K562 (cell line): ENCODE results near the gene ZBTB20. TPM values are rescaled to one million over a fixed set of nuclear protein-coding genes. Genes with fewer than 3 reads are reported as not detected.

Experiments used
- ATAC-seq: fragments of 200-7000 bp; cut with Tn5 transposase; 3 replicates; pipeline ENCODE4 v1.9.1; 2020; ENCODE audit warnings: moderate library complexity
- BruUV-seq: library from RNA; stranded (reverse); fragments of 400-500 nt; replicated peaks from 2 replicates; lab custom pipeline; 2021; lab: Mats Ljungman, UMichigan
- CTCF ChIA-PET: fragments of 300-600 bp; formaldehyde crosslinking; extraction: SDS; loops from one replicate; lab custom pipeline; 2021; ENCODE audit warnings: low intra/inter-chr PET ratio; lab: Yijun Ruan, JAX
- POLR2A ChIA-PET: fragments of 300-600, 350-650 bp; sonication (Branson Sonifier 250); formaldehyde crosslinking; extraction: SDS; loops from one replicate; lab custom pipeline; 2021; ENCODE audit warnings: antibody characterized with exemption, inconsistent platforms; lab: Yijun Ruan, JAX
- DNase-seq, 4 experiments: peaks; one replicate each; pipeline versions ENCODE4 v3.0.0 to v3.0.0-alpha.2; 2011 to 2018; ENCODE audit warnings: low spot score in 3 of 4, mixed read lengths in 3 of 4; ENCODE audit errors: extremely low read depth in 1 of 4
- FAIRE-seq: peaks from 2 replicates; lab custom pipeline; 2011; peaks lifted over from hg19 to GRCh38; lab: Jason Lieb, UNC
- H2AFZ ChIP-seq: 2 replicates; pipeline ENCODE4 v1.6.0; 2011; ENCODE audit warnings: low read depth, low read length, control low read depth, inconsistent platforms
- H3K27ac ChIP-seq: fragments of 200-600 bp; 3 replicates; pipeline ENCODE4 v1.8.0; 2011; ENCODE audit warnings: low read depth, mild to moderate bottlenecking, control low read depth, inconsistent platforms, low read length, moderate library complexity, mixed read lengths; ENCODE audit errors: extremely low read depth
- H3K27me3 ChIP-seq, 2 experiments: fragments of 300-600 bp in 1 of 2; 2 replicates in 1 of 2; 3 replicates in 1 of 2; pipeline versions ENCODE4 v1.6.0 to v1.8.0; 2011; ENCODE audit warnings: inconsistent platforms in 2 of 2, low read length in 2 of 2, mild to moderate bottlenecking in 1 of 2, mixed read lengths in 1 of 2, moderate library complexity in 1 of 2; ENCODE audit not compliant: control insufficient read depth in 2 of 2, insufficient read depth in 2 of 2
- H3K36me3 ChIP-seq: fragments of 300-600 bp; 3 replicates; pipeline ENCODE4 v1.8.0; 2011; ENCODE audit warnings: mild to moderate bottlenecking, low read length, inconsistent platforms; ENCODE audit not compliant: control insufficient read depth, insufficient read depth
- H3K4me1 ChIP-seq, 2 experiments: fragments of 200-600 bp in 1 of 2; replicated peaks in 1 of 2; 2 replicates in 1 of 2; 3 replicates in 1 of 2; pipeline versions ENCODE4 v1.5.1 to v1.8.0; 2011; ENCODE audit warnings: inconsistent platforms in 2 of 2, low read length in 2 of 2, mild to moderate bottlenecking in 1 of 2, mixed read lengths in 1 of 2, moderate library complexity in 1 of 2; ENCODE audit not compliant: control insufficient read depth in 2 of 2, insufficient read depth in 2 of 2
- H3K4me2 ChIP-seq: 2 replicates; pipeline ENCODE4 v1.6.1; 2011; ENCODE audit warnings: low read length, control low read depth, inconsistent platforms, mixed read lengths; ENCODE audit not compliant: insufficient read depth
- H3K4me3 ChIP-seq: fragments of 200-600 bp; sonication (generic), shearing (Covaris generic); 2 replicates; pipeline ENCODE4 v1.5.1; 2016; ENCODE audit warnings: control low read depth, inconsistent platforms
- H3K79me2 ChIP-seq: fragments of 200-600 bp; 3 replicates; pipeline ENCODE4 v1.8.0; 2011; ENCODE audit warnings: low read length, inconsistent platforms; ENCODE audit not compliant: control insufficient read depth, insufficient read depth
- H3K9ac ChIP-seq, 2 experiments: 2 replicates each; pipeline versions ENCODE4 v1.6.0 to v1.6.1; 2011; ENCODE audit warnings: low read depth in 2 of 2, low read length in 2 of 2, control low read depth in 1 of 2, inconsistent platforms in 1 of 2, mild to moderate bottlenecking in 1 of 2, mixed read lengths in 1 of 2; ENCODE audit not compliant: insufficient read depth in 1 of 2
- H3K9me1 ChIP-seq: one replicate; pipeline ENCODE4 v1.6.0; 2011; ENCODE audit warnings: inconsistent platforms, mild to moderate bottlenecking, low read length, moderate library complexity; ENCODE audit not compliant: control insufficient read depth, insufficient read depth
- H3K9me3 ChIP-seq: replicated peaks from 2 replicates; pipeline ENCODE4 v1.5.1; 2011; ENCODE audit warnings: low read depth, low read length, inconsistent platforms; ENCODE audit not compliant: control insufficient read depth, insufficient read depth
- H4K20me1 ChIP-seq: replicated peaks from 2 replicates; pipeline ENCODE4 v1.6.1; 2011; ENCODE audit warnings: low read length, inconsistent platforms, mixed read lengths; ENCODE audit not compliant: control insufficient read depth, insufficient read depth
- ARID1B ChIP-seq: fragments of 450-650 bp; IDR thresholded peaks from 2 replicates; pipeline ENCODE4 v1.6.1; 2016; ENCODE audit warnings: antibody characterized with exemption, mild to moderate bottlenecking, inconsistent platforms
- CBFB ChIP-seq: sonication (generic); formaldehyde crosslinking; IDR thresholded peaks from 2 replicates; pipeline ENCODE4 v1.4.0; 2020; ENCODE audit warnings: mild to moderate bottlenecking, missing genetic modification reagents
- GATAD2B ChIP-seq: fragments of 450-650 bp; IDR thresholded peaks from 2 replicates; pipeline ENCODE4 v1.6.1; 2017; ENCODE audit warnings: mild to moderate bottlenecking, borderline replicate concordance
- KLF1 ChIP-seq: fragments of 450-650 bp; IDR thresholded peaks from 2 replicates; pipeline ENCODE4 v1.6.1; 2016; ENCODE audit warnings: missing genetic modification characterization, missing compliant biosample characterization
- MLX ChIP-seq, 2 experiments: fragments of 450-650 bp in 1 of 2; sonication (generic) in 1 of 2; formaldehyde crosslinking; conservative IDR thresholded peaks; 2 replicates each; pipeline versions ENCODE4 v1.4.0 to v1.8.1; 2020 to 2022; ENCODE audit warnings: mild to moderate bottlenecking in 1 of 2, missing genetic modification reagents in 1 of 2
- NFIC ChIP-seq: fragments of 450-650 bp; IDR thresholded peaks from 2 replicates; pipeline ENCODE4 v1.6.1; 2017; ENCODE audit warnings: mild to moderate bottlenecking, inconsistent platforms
- PHB ChIP-seq: fragments of 250-450 bp; sonication (Bioruptor Pico); IDR thresholded peaks from 2 replicates; pipeline ENCODE4 v1.5.0; 2021
- PHF20 ChIP-seq: fragments of 450-650 bp; IDR thresholded peaks from 2 replicates; pipeline ENCODE4 v1.6.1; 2018; ENCODE audit not compliant: partially characterized antibody
- RAD51 ChIP-seq: fragments of 450-650 bp; IDR thresholded peaks from 2 replicates; pipeline ENCODE4 v1.7.1; 2016; ENCODE audit warnings: low read depth, mild to moderate bottlenecking, borderline replicate concordance
- SLC30A9 ChIP-seq: fragments of 250-450 bp; sonication (Bioruptor Pico); IDR thresholded peaks from 2 replicates; pipeline ENCODE4 v1.8.0; 2022; ENCODE audit warnings: mild to moderate bottlenecking, moderate library complexity
- SMARCA4 ChIP-seq: fragments of 450-650 bp; IDR thresholded peaks from 2 replicates; pipeline ENCODE4 v1.6.1; 2016
- TOE1 ChIP-seq, 2 experiments: fragments of 450-650 bp in 1 of 2; sonication (generic) in 1 of 2; formaldehyde crosslinking in 1 of 2; IDR thresholded peaks; 2 replicates each; pipeline versions ENCODE4 v1.7.1 to v1.8.0; 2016 to 2022; ENCODE audit warnings: borderline replicate concordance in 2 of 2, mild to moderate bottlenecking in 2 of 2, antibody characterized with exemption in 1 of 2, inconsistent platforms in 1 of 2, low read depth in 1 of 2, missing genetic modification reagents in 1 of 2, moderate library complexity in 1 of 2
- TSC22D4 ChIP-seq: fragments of 450-650 bp; IDR thresholded peaks from 2 replicates; pipeline ENCODE4 v1.6.1; 2016; ENCODE audit warnings: missing genetic modification characterization, missing biosample characterization, control low read depth
- ZC3H4 ChIP-seq: sonication (generic); formaldehyde crosslinking; IDR thresholded peaks from 2 replicates; pipeline ENCODE4 v1.9.0; 2021; ENCODE audit warnings: missing genetic modification reagents, borderline replicate concordance
- ZFX ChIP-seq: sonication (generic); formaldehyde crosslinking; IDR thresholded peaks from 2 replicates; pipeline ENCODE4 v1.8.0; 2022; ENCODE audit warnings: mild to moderate bottlenecking, missing genetic modification reagents, moderate library complexity
- ZNF175 ChIP-seq: fragments of 200-800 bp; sonication (Bioruptor generic); IDR thresholded peaks from 2 replicates; pipeline ENCODE4 v1.6.1; 2016; ENCODE audit warnings: low read depth, mild to moderate bottlenecking, missing genetic modification characterization, missing compliant biosample characterization
- ZNF764 ChIP-seq: fragments of 250-450 bp; sonication (Bioruptor Pico); IDR thresholded peaks from 2 replicates; pipeline ENCODE4 v1.4.0; 2020; ENCODE audit warnings: low read depth, mild to moderate bottlenecking, moderate library complexity
- WGBS: fragments of 100-300 bp; shearing (Covaris generic); methylation state at CpG from one replicate; pipeline ENCODE4 v1.1.6; 2016; ENCODE audit warnings: low coverage, mixed read lengths; ENCODE audit not compliant: insufficient coverage; ENCODE audit errors: missing lambda C conversion rate; 5-methylcytosine and 5-hydroxymethylcytosine counted together
- in situ Hi-C: fragments of 300-500 bp; cut with MboI; formaldehyde crosslinking; loops from 4 replicates; pipeline ENCODE4 v1.15.0; 2018; ENCODE audit warnings: inconsistent platforms, mixed read lengths
- intact Hi-C: fragments of 100-400 bp; cut with micrococcal nuclease; formaldehyde crosslinking; loops from 2 replicates; pipeline ENCODE4 v1.14.2; 2022
- polyA plus RNA-seq, 8 experiments: library from polyadenylated mRNA; depleted of rRNA in 4 of 8; stranded (reverse) in 5 of 8; unstranded in 3 of 8; fragments of >200 nt; fragmentation: Nextera tagmentation in 2 of 8; fragmentation: Illumina TruSeq in 1 of 8; extraction: Ambion mirVana in 2 of 8; extraction: Trizol in 1 of 8; gene quantifications; 2 replicates each; pipeline versions ENCODE4 v1.2.1 to v1.2.3, GENCODE V29; 2011 to 2014; ENCODE audit warnings: inconsistent platforms in 1 of 8, missing spikeins in 1 of 8
- total RNA-seq, 7 experiments: library from RNA; depleted of rRNA in 6 of 7; stranded (reverse); fragments of >200 nt in 6 of 7; fragmentation: Illumina TruSeq in 2 of 7; extraction: Trizol in 2 of 7; gene quantifications; 2 replicates each; pipeline versions ENCODE4 v1.2.1 to v1.2.3, GENCODE V29; 2011 to 2021; ENCODE audit warnings: low replicate concordance in 1 of 7
- TF ChIP-seq, protein P1 (sequence below): sonication (generic); formaldehyde crosslinking; IDR thresholded peaks from 2 replicates; pipeline ENCODE4 v1.8.0; 2022; ENCODE audit warnings: missing genetic modification reagents, mild to moderate bottlenecking, borderline replicate concordance
- TF ChIP-seq, protein P2 (sequence below): fragments of 250-450 bp; sonication (Bioruptor Pico); IDR thresholded peaks from 2 replicates; pipeline ENCODE4 v1.5.0; 2021

Gene ZBTB20
- total and polyA plus RNA-seq, 9 of the 15 experiments (the other 6 are each of a cell fraction or from before 2014, with no cell fraction given), result 0.17 to 1.7 (median 0.45) TPM

DNA sequence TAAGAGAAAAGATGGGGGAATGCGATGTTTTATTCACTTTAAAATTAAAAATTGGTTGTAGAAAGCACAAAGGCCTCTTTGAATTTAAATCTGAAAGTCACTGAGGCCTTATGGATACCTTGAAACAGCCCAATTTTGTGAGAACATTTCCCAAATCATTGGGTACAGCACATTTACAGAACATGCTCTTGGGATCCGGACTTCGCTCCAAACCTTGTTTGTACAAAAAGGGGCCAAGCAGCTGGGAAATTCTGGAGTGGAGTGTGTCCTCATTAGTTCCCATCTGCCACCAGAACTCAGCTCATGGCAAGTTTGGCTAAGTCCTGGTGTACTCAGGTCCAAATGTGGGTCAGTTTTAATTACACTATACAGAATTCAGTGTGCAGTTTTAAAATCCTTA lies 254.2 kb downstream of the ZBTB20 start:
- no peaks in the 10 kb centered on the region for H3K27me3 ChIP-seq

More for the DNA sequence above, 254.2 kb downstream of the ZBTB20 start:
- WGBS, result 10% methylated on average over 3 of the region's 3 CpGs
- Histone ChIP-seq H2AFZ (no peak overlapping the region), H3K36me3 (no peaks in the 10 kb centered on the region), H3K27ac (no peak overlapping the region), H3K79me2 (no peaks in the 10 kb centered on the region), H3K4me1 (no peaks in the 10 kb centered on the region), H3K9me3 (no peaks in the 10 kb centered on the region), H3K4me2 (no peak overlapping the region), H4K20me1 (no peaks in the 10 kb centered on the region), H3K9me1 (no peaks in the 10 kb centered on the region), H3K9ac (no peak overlapping the region), H3K4me3 (no peak overlapping the region)
- ATAC-seq, result no peak
- DNase-seq, result no peak
- TF ChIP-seq, protein P1, sequence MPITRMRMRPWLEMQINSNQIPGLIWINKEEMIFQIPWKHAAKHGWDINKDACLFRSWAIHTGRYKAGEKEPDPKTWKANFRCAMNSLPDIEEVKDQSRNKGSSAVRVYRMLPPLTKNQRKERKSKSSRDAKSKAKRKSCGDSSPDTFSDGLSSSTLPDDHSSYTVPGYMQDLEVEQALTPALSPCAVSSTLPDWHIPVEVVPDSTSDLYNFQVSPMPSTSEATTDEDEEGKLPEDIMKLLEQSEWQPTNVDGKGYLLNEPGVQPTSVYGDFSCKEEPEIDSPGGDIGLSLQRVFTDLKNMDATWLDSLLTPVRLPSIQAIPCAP (CRISPR knock-in tag), result no peak
- no peak for TF ChIP-seq TSC22D4 (tag)
- TF ChIP-seq SMARCA4, result no peak
- TF ChIP-seq KLF1 (tag), result no peak
- no peak for TF ChIP-seq RAD51
- TF ChIP-seq, protein P2, sequence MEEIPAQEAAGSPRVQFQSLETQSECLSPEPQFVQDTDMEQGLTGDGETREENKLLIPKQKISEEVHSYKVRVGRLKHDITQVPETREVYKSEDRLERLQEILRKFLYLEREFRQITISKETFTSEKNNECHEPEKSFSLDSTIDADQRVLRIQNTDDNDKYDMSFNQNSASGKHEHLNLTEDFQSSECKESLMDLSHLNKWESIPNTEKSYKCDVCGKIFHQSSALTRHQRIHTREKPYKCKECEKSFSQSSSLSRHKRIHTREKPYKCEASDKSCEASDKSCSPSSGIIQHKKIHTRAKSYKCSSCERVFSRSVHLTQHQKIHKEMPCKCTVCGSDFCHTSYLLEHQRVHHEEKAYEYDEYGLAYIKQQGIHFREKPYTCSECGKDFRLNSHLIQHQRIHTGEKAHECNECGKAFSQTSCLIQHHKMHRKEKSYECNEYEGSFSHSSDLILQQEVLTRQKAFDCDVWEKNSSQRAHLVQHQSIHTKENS (CRISPR knock-in tag), result no peak
- TF ChIP-seq NFIC, result no peak
- no peak for TF ChIP-seq ZNF175 (CRISPR knock-in tag)
- TF ChIP-seq TOE1 (IDR thresholded peaks at IDR 0.05; ENCODE audit: borderline replicate concordance), result no peak
- TF ChIP-seq TOE1 (CRISPR knock-in tag; IDR thresholded peaks at IDR 0.05; ENCODE audit: borderline replicate concordance, low read depth), result no peak
- no peak for TF ChIP-seq GATAD2B
- no peak for TF ChIP-seq ZNF764
- TF ChIP-seq ZC3H4 (CRISPR knock-in tag), result no peak
- TF ChIP-seq MLX (CRISPR knock-in tag; conservative IDR thresholded peaks at IDR 0.05), result no peak
- TF ChIP-seq ARID1B, result no peak
- TF ChIP-seq PHB (CRISPR knock-in tag), result no peak
- no peak for TF ChIP-seq CBFB (CRISPR knock-in tag)
- TF ChIP-seq SLC30A9 (CRISPR knock-in tag), result no peak
- TF ChIP-seq PHF20, result no peak
- TF ChIP-seq ZFX (CRISPR knock-in tag), result no peak
- BruUV-seq, result no TSS peak
- POLR2A ChIA-PET, result no interaction called here
- in situ Hi-C loops, result no loop called here
- no peak for FAIRE-seq
- intact Hi-C loops, result no loop called here
- CTCF ChIA-PET, result no interaction called here
